TTC549 (cell line): Measurements from ENCODE around the gene BET1.

ENCODE experiments used
- FAIRE-seq: peaks from 2 replicates; lab custom pipeline; 2012; peaks lifted over from hg19 to GRCh38; lab: Jason Lieb, UNC

BET1 gene

DNA sequence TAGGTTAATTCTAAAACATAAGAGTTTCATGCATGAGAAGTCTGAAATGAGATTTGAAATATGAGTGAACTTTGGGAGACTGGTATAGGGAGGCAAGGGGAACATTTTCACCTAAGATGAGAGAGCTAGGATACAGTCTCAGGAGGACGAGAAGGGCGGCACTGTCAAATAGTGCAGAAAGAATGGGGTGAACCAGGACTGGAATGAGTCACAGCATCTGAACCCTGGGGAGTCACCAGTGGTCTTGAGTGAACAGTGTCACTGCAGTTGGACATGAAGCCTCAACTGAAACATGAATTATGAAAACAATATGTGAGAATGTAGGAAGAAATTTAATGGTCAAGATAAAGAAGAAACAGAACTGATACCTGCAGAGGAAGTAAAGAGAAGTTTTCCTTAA, 48.9 kb downstream of the BET1 start:
- FAIRE-seq = no peak

DNA sequence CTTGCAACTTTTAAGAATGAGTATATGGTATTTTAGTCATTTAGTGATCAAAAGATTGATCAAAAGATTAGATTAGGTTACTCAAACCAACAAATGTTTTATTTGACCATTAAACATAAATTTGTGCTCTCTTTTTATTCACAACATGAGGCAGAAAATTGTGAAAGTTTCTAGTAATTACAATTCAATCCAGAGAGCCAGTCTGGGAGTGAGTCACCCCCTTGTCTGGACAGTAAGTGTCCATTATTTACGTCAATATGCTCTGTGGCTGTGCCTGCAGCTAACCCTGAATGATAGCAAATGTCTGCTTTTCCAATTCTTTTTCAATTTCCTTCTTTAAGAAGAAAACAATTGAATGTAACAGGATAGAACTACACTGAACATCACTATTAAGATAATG, 54.7 kb downstream of the BET1 start:
- no peak for FAIRE-seq

DNA sequence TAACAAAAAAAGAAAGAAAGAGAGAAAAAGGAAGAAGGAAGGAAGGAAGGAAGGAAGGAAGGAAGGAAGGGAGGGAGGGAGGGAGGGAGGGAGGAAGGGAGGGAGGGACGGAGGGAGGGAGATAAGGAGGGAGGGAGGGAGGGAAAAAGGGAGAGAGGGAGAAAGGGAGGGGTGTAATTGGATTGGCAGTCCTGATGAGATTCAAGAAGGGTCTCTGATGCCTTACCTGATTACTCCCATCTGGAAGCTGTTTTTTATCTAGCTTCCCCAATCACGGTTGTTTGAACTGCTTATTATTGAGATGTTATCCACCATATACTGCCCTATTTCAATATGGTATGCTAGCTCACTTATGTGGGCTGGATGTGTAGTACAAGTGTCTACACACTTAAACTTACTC, 55.3 kb downstream of the BET1 start:
- no peak for FAIRE-seq

DNA sequence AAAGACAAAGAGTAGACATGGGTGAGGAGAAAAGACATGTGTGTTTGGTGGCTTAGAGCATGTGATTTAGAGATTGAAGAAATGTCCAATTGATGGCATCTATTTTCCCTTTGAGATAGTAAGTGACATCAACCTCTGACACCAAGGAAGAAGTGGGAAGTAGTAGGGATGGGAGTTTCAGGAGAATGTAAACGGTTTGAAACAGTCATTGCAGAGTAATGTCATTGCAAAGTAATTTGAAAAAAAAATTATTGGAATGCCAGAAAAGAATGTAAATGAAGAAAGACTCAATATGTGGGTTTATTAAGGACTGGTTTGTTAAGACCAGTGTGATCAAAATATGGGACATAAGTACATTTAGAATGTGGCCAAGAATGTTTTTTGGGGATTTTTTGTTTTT, 56.0 kb downstream of the BET1 start:
- no peak for FAIRE-seq

DNA sequence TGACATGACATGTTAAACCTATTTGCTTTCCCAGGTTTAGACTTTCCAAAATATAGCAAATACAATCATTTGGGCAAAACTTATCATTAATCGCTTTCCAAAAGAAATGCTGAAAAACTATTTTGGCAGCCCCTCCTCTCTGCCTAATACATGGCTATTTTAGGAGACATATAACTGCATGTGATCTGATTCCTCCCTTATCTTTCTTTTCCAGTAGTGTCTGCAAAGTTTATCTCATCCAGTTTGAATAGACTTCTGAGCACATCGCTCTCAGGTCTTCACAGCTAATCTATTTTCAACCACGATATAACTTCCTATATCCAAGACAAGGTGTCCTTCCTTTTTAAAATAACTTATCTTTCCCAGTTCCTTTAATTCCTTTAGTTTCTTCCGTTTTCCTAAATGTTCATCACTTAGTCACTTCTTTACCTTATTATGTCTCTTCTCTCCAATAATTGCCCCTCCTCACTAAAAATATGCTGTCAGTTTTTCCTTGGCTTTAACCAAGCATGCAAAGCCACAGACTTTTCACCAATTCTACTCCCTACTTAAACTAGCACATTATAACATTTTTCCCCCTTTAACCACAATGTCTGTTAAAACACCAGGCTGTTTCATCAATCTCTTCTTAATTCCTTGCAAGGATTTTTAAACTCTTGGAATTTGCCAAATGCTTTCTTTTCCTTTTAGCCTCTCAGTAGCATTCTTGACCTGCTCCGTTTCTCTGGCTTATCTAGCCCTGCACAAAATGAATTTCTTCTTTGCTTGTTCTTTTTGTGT, 58.2 kb downstream of the BET1 start:
- FAIRE-seq = no peak

DNA sequence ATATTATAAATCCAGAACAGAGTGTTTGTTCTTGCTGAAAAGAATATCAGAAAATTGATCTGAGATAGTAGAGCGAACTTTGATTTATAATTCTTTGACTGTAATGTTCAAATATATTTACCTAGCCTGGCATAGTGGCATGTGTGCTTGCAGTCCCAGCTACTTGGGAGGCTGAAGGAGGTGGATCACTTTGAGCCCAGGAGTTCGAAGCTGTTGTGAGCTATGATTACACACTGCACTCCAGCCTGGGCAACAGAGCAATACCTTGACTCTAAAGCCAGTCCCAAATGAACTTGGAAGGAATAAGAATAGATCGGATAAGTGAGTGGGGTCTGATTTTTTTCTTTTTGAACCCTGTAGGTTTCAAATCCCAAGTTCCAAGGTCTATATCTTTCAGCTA, 59.1 kb downstream of the BET1 start:
- no peak for FAIRE-seq

DNA sequence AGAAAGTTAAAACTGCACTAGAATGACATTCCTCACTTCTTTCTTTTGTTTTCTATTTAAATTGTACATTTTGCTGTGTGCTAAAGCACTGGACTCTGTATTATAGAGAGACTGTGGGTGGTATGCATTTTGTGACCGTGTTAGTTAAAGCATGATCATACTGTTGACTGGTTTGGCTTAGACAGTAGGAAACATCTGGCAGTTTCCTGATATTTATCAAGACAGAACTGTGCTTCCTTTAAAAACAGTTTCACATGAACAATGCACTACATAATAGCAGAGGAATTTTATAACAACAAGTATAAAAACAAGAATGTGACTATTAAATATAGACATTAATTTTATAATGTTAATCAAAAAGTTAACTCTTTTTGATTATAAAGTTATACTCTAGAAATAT, 59.5 kb downstream of the BET1 start:
- no peak for FAIRE-seq

DNA sequence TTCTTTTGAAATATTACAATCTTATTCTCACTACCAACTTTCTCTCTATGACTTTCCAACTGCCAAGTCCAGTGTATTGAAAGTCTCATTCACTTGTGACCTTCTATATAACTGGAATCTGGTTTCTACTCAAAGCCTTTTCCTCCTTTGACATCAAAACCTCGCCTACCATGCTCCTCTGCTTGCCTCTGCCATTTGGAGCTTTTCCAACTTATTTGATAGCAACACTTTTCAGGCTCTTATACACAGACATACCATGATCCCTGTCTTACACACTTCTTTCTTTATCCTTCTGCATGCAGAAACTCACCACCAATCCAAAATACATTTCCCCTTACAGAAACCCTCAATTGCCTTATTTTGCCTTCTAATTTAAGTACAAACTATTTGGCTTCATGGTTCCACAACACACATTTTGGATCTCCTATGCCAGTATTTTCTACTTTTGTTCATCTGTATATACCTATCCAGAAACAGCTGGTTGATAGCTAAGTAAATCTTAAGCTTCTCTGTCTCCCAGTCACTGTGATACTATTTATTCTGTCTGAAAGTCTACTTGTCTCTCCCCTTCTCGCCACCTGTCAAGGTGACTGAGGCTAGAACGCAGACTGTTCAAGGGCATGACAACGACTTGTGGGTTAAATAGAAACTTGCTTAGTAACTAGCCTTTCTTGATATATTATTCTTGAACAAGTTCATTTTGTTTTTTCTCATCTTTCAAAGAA, 60.2 kb downstream of the BET1 start:
- FAIRE-seq = no peak
